HCEC 1CT (cell line): ENCODE data around the gene OXLD1.

Experiments used
- DNase-seq: peaks from one replicate; pipeline ENCODE4 v3.0.0-alpha.2; 2017

The OXLD1 gene

GRCh38 chr17:81682565-81683207, 16.3 kb upstream of the OXLD1 start:
- no peak for DNase-seq

- no peak for DNase-seq
Observed at GRCh38 chr17:81681672-81682071, 15.3 kb upstream of the OXLD1 start.

- DNase-seq, result no peak
Observed at GRCh38 chr17:81680150-81680549, 13.7 kb upstream of the OXLD1 start.

- no peak for DNase-seq
Observed at GRCh38 chr17:81676906-81677305, 10.5 kb upstream of the OXLD1 start.

DNA sequence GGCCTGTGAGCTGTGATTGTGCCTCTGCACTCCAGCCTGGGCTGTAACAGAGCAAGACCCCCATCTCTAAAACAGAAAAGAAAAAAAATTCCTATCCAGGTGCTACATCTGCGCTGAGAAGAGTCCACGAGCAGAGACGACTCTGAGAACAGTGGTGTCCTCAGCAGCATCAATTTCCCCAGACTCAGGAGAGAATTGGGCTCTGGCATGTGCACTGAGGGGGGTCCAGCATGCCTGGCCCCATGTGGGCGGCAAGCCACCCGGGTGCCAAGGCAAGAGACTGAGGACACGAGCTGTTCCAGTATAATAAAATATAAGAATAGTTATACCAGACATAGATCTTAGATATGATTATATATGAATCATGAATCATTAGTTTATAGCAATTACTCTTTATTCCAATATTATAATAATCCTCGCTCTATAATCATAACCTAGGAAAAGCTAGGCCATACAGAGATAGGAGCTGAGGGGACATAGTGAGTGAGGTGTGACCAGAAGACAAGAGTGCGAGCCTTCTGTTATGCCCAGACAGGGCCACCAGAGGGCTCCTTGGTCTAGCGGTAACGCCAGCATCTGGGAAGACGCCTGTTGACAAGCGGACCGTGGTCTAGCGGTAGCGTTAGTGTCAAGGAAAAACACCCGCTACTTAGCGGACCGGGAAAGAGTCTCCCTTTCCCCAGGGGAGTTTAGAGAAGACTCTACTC, 9.3 kb upstream of the OXLD1 start:
- DNase-seq, result peak; percentile 11

DNA sequence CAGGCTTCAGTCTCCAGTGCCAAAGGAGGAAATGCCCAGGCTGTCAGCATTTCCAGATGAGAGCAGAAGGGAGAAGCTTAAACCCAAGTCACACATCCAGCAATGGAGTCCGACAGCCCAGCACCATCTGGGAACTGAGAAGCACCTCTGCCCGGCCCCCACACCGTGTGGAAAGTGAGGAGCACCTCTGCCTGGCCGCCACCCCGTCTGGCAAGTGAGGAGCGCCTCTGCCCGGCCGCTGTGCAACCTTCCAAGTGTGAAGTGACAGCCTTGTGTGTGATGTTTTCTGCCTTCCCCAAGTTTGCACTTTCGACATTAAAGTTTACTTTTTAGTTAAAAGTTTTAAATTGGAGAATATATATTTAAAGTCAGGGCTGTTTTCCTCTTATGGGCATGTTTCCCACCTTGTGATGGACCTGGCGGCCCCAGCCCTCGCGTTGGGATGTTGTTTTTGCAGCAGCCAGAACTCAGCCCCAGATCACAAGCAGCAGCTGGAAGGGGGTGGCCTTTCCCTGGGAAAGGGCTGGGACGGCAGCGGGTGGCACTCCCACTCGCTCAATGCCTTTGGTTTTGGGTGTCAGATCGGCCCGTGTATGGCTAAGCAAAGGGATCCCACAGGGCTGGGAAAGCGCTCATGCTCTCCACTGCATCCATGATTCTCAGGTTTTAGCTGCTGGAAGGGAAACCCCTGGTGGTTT, 7.3 kb upstream of the OXLD1 start:
- DNase-seq, result no peak

DNA sequence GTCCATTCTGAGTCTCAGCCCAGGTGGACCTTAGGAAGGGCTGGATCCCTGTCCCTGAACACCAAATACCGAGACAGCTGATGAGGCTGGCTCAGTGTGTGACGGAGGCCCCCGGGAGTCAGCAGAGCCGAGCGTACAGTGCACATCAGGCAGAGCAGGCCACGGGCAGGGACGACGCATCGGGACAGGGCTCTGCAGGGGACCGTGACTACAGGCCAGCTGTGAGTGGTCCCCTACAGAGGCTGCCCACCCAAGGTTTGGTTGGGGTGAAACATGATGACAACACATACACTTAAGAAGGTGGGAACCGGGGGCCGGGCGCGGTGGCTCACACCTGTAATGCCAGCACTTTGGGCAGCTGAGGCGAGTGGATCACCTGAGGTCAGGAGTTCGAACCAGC, 6.5 kb upstream of the OXLD1 start:
- no peak for DNase-seq

DNA sequence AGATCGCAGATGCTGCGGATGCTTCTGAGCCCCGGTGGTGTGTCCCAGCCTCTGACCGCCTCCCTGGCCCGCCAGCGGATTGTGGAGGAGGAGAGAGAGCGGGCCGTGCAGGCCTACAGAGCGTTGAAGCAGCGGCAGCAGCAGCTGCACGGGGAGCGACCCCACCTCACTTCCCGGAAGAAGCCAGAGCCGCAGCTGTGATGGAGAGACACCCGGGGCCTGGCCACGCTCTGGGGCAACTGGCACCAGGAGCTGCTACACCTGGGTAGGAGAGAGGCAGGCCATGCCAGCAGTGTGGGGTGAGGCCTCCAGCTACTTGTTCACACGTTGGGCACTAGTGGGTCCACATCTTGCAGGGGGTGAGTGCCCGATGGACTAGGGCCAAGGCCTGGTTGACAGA, 6.1 kb upstream of the OXLD1 start:
- no peak for DNase-seq

GRCh38 chr17:81667754-81668153, 1.3 kb upstream of the OXLD1 start:
- DNase-seq, result no peak

GRCh38 chr17:81666092-81666341, 388 bp downstream of the OXLD1 start:
- DNase-seq, result no peak

DNA sequence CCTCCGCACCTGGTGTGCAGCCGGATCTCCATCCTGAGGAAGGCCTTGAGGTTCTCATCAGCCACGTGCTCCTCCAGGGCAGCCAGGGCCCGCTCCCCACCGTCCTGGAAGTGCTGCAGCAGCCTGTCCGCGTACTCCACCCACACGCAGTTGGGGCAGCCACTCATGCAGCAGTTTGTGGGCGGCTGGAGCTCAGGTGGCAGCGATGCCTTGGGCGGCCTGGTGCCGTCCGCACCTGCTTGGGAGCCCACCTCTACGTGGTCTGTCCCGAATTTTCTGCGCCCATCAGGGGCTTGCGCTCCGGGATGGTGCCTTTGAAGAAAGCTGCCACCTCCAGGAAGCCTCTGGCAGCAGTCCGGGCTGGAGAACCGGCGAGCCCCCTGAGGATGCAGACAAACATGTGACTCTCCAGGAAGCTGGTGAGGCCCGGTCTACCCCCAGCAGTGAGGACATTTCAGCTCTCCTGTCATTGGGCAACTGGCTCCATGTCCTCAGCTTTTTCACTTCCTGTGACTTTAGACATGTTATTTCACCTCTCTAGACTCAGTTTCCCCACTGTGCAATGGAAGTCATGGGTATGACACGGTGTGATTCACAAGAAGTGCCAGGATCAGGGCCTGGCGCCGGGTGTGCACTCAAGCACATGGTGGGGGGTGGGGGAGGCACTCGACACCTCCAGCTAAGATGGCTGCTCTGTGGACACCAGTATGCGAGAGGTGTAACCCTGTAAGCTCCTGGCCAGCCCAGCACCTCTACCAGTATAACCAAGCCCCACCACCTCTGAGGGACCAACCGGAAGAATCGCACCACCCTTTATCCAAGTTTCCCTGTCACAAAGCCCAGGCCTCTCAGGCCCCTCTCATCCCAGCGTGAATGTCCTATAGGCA, 957 bp downstream of the OXLD1 start:
- peak; percentile 17 for DNase-seq

- DNase-seq, result no peak
Observed at GRCh38 chr17:81664051-81664470, 2.3 kb downstream of the OXLD1 start.

DNA sequence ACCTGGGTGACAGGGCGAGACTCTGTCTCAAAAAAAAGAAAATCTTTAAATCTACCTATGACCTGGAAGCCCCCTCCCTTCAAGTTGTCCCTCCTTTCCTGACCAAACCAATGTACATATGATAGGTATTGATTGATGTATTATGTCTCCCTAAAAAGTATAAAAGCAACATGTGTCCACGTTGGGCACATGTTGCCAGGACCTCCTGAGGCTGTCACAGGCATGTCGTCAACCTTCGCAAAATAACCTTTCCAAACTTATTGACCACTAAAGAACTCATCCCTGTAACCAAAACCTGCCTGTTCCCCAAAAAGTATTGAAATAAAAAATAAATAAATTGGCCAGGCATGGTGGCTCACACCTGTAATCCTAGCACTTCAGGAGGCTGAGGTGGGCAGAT, 4.4 kb downstream of the OXLD1 start:
- DNase-seq, result no peak

DNA sequence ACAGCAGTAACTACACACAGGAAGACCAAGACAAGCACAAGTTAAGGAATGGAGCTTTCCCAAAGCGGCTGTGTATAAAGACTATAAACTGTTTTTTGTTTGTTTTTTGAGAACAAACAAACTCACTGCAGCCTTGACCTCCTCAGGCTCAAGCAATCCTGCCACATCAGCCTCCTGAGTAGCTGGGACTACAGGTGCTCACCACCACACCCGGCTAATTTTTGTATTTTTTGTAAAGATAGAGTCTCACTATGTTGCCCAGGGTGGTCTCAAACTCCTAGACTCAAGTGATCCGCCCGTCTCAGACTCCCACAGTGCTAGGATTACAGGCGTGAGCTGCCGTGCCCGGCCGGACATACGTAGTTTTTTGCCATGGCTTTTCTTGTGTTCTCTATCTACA, 6.0 kb downstream of the OXLD1 start:
- DNase-seq, result no peak

- DNase-seq, result no peak
Observed at GRCh38 chr17:81659038-81659437, 7.4 kb downstream of the OXLD1 start.

- no peak for DNase-seq
Observed at GRCh38 chr17:81656835-81657234, 9.6 kb downstream of the OXLD1 start.

GRCh38 chr17:81656118-81656743, 10.2 kb downstream of the OXLD1 start, which contains the start of gene PDE6G:
PDE6G (minus strand) TSS chr17:81656542; CDS start chr17:81653305, 3,237 bp downstream.
- DNase-seq, result no peak

GRCh38 chr17:81655378-81656117, 10.9 kb downstream of the OXLD1 start:
- no peak for DNase-seq

DNA sequence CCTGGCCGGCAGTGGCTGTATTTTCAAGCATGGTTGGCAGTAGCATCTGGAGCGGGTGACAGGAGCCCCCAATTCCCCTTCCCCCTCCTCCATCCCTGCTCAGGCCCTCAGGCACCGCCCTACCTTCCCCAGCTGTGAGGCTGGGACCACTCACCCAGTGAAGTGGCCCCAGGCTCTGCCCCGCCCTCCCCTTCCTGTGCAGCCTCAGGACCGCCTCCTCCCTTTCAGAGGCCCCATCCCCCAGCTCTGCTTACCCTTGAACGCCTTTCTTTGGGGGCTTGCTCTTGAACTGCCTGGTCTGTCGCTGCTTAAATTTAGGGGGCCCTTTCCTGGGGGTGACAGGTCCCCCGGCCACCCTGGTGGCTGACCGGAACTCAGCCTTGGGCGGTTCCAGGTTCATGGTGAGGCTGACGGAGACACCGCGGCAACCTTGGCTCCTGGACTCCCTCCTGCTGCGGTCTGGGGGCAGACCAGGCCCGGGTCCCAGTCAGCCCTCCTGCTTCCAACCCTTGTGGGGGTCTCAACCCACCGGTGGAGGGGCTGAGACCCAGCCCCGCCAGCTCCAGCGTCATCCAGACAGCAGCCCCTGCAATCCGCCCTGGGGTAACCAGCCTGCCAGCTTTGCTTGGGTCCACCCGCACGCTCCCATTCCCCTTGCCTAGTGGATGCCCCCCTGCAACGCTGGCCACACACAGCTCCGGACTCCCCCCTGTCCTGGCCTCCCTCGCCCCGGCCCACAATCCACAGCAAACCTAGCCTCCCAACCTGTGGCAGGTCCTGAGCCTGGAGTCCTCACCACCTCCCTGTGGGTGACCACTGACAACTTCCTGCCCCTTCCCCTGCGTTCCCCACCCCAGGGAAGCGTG, 13.3 kb downstream of the OXLD1 start:
- no peak for DNase-seq

GRCh38 chr17:81651692-81652091, 14.7 kb downstream of the OXLD1 start:
- DNase-seq, result peak; percentile 91

DNA sequence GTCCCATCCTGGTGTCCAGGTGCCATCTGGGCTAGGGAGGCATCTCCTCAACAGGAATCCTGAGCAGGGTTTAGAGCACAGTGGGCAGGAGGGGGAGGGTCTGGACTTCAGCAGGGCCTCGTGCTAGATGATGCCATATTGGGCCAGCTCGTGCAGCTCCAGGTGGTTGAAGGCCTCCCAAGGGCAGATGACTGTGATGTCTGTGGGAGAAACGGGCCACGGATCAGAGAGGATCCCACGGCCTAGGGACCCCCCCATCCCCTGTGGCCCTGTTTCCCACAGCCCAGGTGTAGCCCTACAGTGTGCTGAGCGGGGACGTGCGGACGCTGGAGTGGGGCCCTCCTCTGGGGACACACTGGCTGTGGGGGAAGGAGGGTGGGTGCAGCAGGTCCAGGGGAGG, 15.5 kb downstream of the OXLD1 start:
- DNase-seq, result no peak
